IMR-90 (cell line): ENCODE data around the gene GIPR. TPM values are rescaled to one million over a fixed set of nuclear protein-coding genes. Genes with fewer than 3 reads are reported as not detected.

Experiments used
- ATAC-seq: fragments of 200-7000 bp; cut with Tn5 transposase; 2 replicates; pipeline ENCODE4 v1.9.1; 2020; ENCODE audit warnings: low read depth, mild to moderate bottlenecking, moderate library complexity
- BruUV-seq: library from RNA; stranded (reverse); fragments of 400-500 nt; replicated peaks from 2 replicates; lab custom pipeline; 2021; lab: Mats Ljungman, UMichigan
- CTCF ChIA-PET: fragments of 300-600 bp; formaldehyde crosslinking; extraction: SDS; loops from one replicate; lab custom pipeline; 2021; ENCODE audit warnings: antibody characterized with exemption; lab: Yijun Ruan, JAX
- POLR2A ChIA-PET: fragments of 300-600 bp; sonication (Branson Sonifier 250); formaldehyde crosslinking; loops from one replicate; lab custom pipeline; 2022; ENCODE audit warnings: antibody characterized with exemption; ENCODE audit not compliant: unreplicated experiment; lab: Charles Lee
- DNase-seq: peaks from one replicate; pipeline ENCODE4 v3.0.0; 2013
- H2AFZ ChIP-seq: replicated peaks from 2 replicates; pipeline ENCODE3; 2013; ENCODE audit warnings: low read length, mild to moderate bottlenecking; ENCODE audit not compliant: poor library complexity
- H2AK5ac ChIP-seq: 2 replicates; pipeline ENCODE4 v1.6.1; 2013; ENCODE audit warnings: low read depth, low read length, inconsistent platforms
- H2AK9ac ChIP-seq: replicated peaks from 2 replicates; pipeline ENCODE3; 2013; ENCODE audit warnings: mild to moderate bottlenecking, low read depth, low read length, moderate library complexity; ENCODE audit not compliant: poor library complexity
- H2BK120ac ChIP-seq: 2 replicates; pipeline ENCODE4 v1.6.1; 2013; ENCODE audit warnings: low read depth, low read length, inconsistent platforms
- H2BK15ac ChIP-seq: 3 replicates; pipeline ENCODE4 v1.6.1; 2013; ENCODE audit warnings: low read depth, low read length, inconsistent platforms
- H2BK20ac ChIP-seq: 2 replicates; pipeline ENCODE4 v1.6.1; 2013; ENCODE audit warnings: low read depth, mild to moderate bottlenecking, inconsistent platforms, low read length, moderate library complexity
- H2BK5ac ChIP-seq: 2 replicates; pipeline ENCODE4 v1.6.1; 2013; ENCODE audit warnings: mild to moderate bottlenecking, low read depth, low read length, inconsistent platforms; ENCODE audit not compliant: poor library complexity, severe bottlenecking
- H3K14ac ChIP-seq: replicated peaks from 2 replicates; pipeline ENCODE4 v1.6.1; 2013; ENCODE audit warnings: low read depth, low read length, inconsistent platforms
- H3K18ac ChIP-seq: 2 replicates; pipeline ENCODE4 v1.6.1; 2013; ENCODE audit warnings: low read depth, low read length, control low read depth
- H3K23ac ChIP-seq: 2 replicates; pipeline ENCODE4 v1.6.1; 2013; ENCODE audit warnings: low read depth, low read length, inconsistent platforms
- H3K27ac ChIP-seq: 2 replicates; pipeline ENCODE4 v1.5.1; 2013; ENCODE audit warnings: mild to moderate bottlenecking, control low read depth, low read length; ENCODE audit not compliant: insufficient read depth
- H3K27me3 ChIP-seq: 2 replicates; pipeline ENCODE4 v1.6.1; 2013; ENCODE audit warnings: low read length; ENCODE audit not compliant: control insufficient read depth, insufficient read depth
- H3K36me3 ChIP-seq: 2 replicates; pipeline ENCODE4 v1.6.1; 2013; ENCODE audit warnings: low read length, mixed read lengths; ENCODE audit not compliant: control insufficient read depth, insufficient read depth
- H3K4ac ChIP-seq: 2 replicates; pipeline ENCODE4 v1.6.1; 2013; ENCODE audit warnings: low read depth, low read length, inconsistent platforms
- H3K4me1 ChIP-seq: 2 replicates; pipeline ENCODE4 v1.6.1; 2013; ENCODE audit warnings: low read length, mixed read lengths; ENCODE audit not compliant: control insufficient read depth, insufficient read depth
- H3K4me2 ChIP-seq: 2 replicates; pipeline ENCODE4 v1.6.1; 2013; ENCODE audit warnings: low read depth, mild to moderate bottlenecking, control low read depth, low read length, moderate library complexity
- H3K4me3 ChIP-seq: 2 replicates; pipeline ENCODE4 v1.5.1; 2013; ENCODE audit warnings: low read depth, mild to moderate bottlenecking, control low read depth, low read length, moderate library complexity; ENCODE audit not compliant: insufficient read depth
- H3K56ac ChIP-seq: 2 replicates; pipeline ENCODE4 v1.6.1; 2013; ENCODE audit warnings: low read length, inconsistent platforms; ENCODE audit not compliant: insufficient read depth; ENCODE audit errors: extremely low read depth
- H3K79me1 ChIP-seq, 2 experiments: 2 replicates each; pipeline ENCODE4 v1.6.1; 2013; ENCODE audit warnings: low read length in 2 of 2, inconsistent platforms in 1 of 2, low read depth in 1 of 2
- H3K9ac ChIP-seq: 2 replicates; pipeline ENCODE4 v1.6.1; 2013; ENCODE audit warnings: low read depth, low read length, control low read depth
- H3K9me1 ChIP-seq: 2 replicates; pipeline ENCODE4 v1.6.1; 2013; ENCODE audit warnings: low read length, inconsistent platforms; ENCODE audit not compliant: insufficient read depth
- H3K9me3 ChIP-seq: 2 replicates; pipeline ENCODE4 v1.6.1; 2013; ENCODE audit warnings: low read length; ENCODE audit not compliant: control insufficient read depth, insufficient read depth
- H4K20me1 ChIP-seq: 2 replicates; pipeline ENCODE4 v1.6.1; 2013; ENCODE audit warnings: low read length, inconsistent platforms; ENCODE audit not compliant: insufficient read depth
- H4K5ac ChIP-seq: 2 replicates; pipeline ENCODE4 v1.6.1; 2013; ENCODE audit warnings: mild to moderate bottlenecking, low read depth, low read length, control low read depth
- H4K8ac ChIP-seq, 2 experiments: 2 replicates each; pipeline ENCODE4 v1.6.1; 2013; ENCODE audit warnings: low read depth in 2 of 2, low read length in 2 of 2, control low read depth in 1 of 2, inconsistent platforms in 1 of 2
- H4K91ac ChIP-seq: 2 replicates; pipeline ENCODE4 v1.6.1; 2013; ENCODE audit warnings: low read depth, low read length, inconsistent platforms; ENCODE audit not compliant: insufficient read depth
- CHD1 ChIP-seq: IDR thresholded peaks from 2 replicates; pipeline ENCODE4 v1.6.1; 2012; ENCODE audit warnings: low read depth, low read length, improper control_type of control experiment
- WGBS, 2 experiments: methylation state at CpG; one replicate each; pipeline versions ENCODE4 v1.1.5 to v1.1.7; 2013; ENCODE audit warnings: missing lambda C conversion rate in 2 of 2; ENCODE audit not compliant: insufficient read length in 1 of 2; ENCODE audit errors: extremely low coverage in 2 of 2; 5-methylcytosine and 5-hydroxymethylcytosine counted together
- dilution Hi-C: fragments of 300-500 bp; cut with HindIII; formaldehyde crosslinking; loops from one replicate; pipeline ENCODE4 v1.14.3; 2018; ENCODE audit warnings: low sequenced_read_pairs; ENCODE audit not compliant: unreplicated experiment
- in situ Hi-C: fragments of 300-500 bp; cut with MboI; formaldehyde crosslinking; loops from 3 replicates; pipeline ENCODE4 v1.14.3; 2019; ENCODE audit warnings: low sequenced_read_pairs, inconsistent platforms, mixed read lengths
- intact Hi-C: fragments of 100-400 bp; cut with micrococcal nuclease; formaldehyde crosslinking; loops from 2 replicates; pipeline ENCODE4 v1.10.0; 2022
- polyA plus RNA-seq, 3 experiments: library from polyadenylated mRNA; depleted of rRNA; stranded (reverse); fragments of >200 nt; gene quantifications; 2 replicates each; pipeline ENCODE4 v1.2.3, GENCODE V29; 2012; ENCODE audit warnings: low replicate concordance in 1 of 3
- total RNA-seq: library from RNA; depleted of rRNA; stranded (reverse); fragments of >200 nt; gene quantifications from 2 replicates; pipeline ENCODE4 v1.2.3, GENCODE V29; 2012

Gene GIPR
- total and polyA plus RNA-seq, 2 of the 4 experiments (the other 2 are of a cell fraction), result 0.18 to 1.2 TPM

- DNase-seq, result no peak
- WGBS, 2 experiments, result 68% methylated on average over 4 of the region's 10 CpGs; no CpG with 5 or more reads in 1 of the 2 experiments
- ChIA-PET POLR2A (interaction anchor here (0.6 kb wide), 2 partner anchors 17 to 196 kb away, joined by 4 to 5 read pairs; no protein-coding TSS in a partner anchor), CTCF (interaction anchor here (0.9 to 1.1 kb wide), 2 partner anchors 18 to 59 kb away, joined by 3 to 5 read pairs; partner anchors contain the start of genes QPCTL and SIX5)
- H3K9ac ChIP-seq, result no peak overlapping the region
- dilution Hi-C loops (no loop called here), intact Hi-C loops (no loop called here), in situ Hi-C loops (no loop called here)
- H2BK15ac ChIP-seq, result no peak overlapping the region
- no peak overlapping the region for H3K23ac ChIP-seq
- H3K18ac ChIP-seq, result no peak overlapping the region
- H3K9me1 ChIP-seq, result no peaks in the 10 kb centered on the region
- no peak overlapping the region for H2BK5ac ChIP-seq
- H3K27me3 ChIP-seq, result no peaks in the 10 kb centered on the region
- BruUV-seq, result no TSS peak
- ATAC-seq, result no peak
- H3K36me3 ChIP-seq, result peaks cover 22% of the 10 kb centered on the region
- no peak overlapping the region for H4K8ac ChIP-seq
- no peak overlapping the region for H3K56ac ChIP-seq
- H4K20me1 ChIP-seq, result no peaks in the 10 kb centered on the region
- H3K4me2 ChIP-seq, result no peak overlapping the region
- H3K14ac ChIP-seq, result no peak overlapping the region
- no peak overlapping the region for H4K91ac ChIP-seq
- H2BK120ac ChIP-seq, result no peak overlapping the region
- no peak overlapping the region for H3K4me3 ChIP-seq
- no peak for TF ChIP-seq CHD1
- no peaks in the 10 kb centered on the region for H3K9me3 ChIP-seq
- no peak overlapping the region for H3K4ac ChIP-seq
- no peak overlapping the region for H2AK9ac ChIP-seq
- no peak overlapping the region for H4K5ac ChIP-seq
- H3K27ac ChIP-seq, result no peak overlapping the region
- H3K79me1 ChIP-seq, result peaks cover 14 to 46% of the 10 kb centered on the region in 2 experiments; a peak in 3 of 4 replicates
- no peak overlapping the region for H2AFZ ChIP-seq
- H2BK20ac ChIP-seq, result no peak overlapping the region
- no peaks in the 10 kb centered on the region for H3K4me1 ChIP-seq
- H2AK5ac ChIP-seq, result no peak overlapping the region
Measured at GRCh38 chr19:45710356-45711130, 42.5 kb downstream of the GIPR start.
